ENCODE measurements around the gene INSC. TPM values are rescaled to one million over a fixed set of nuclear protein-coding genes. Genes with fewer than 3 reads are reported as not detected.

Gene INSC
- total RNA-seq, 6 experiments from 2014 or later: 0.15 to 0.44 (median 0.43) TPM; not detected in 3

DNA sequence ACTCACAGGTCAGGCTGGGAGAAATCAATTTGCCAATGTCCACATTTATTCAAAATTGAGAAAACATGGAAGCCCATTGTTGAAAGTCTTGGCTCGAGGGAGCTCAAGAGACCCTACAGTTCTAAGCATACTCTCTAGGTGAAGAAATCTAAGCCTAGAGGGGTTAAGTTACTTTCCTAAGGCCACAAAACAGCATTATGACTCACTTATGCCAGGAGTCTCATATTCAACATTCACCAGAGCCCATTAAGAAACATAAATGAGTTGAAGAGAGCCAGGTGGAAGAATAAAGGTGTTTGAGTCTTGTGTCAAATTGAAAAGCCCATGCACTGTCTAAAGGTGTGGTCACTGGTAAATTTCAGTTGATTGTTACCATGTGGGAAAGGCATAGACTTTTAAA, 108.1 kb downstream of the INSC start:
- WGBS (ENCODE audit: insufficient coverage, low coverage, low lambda C conversion rate, missing lambda C conversion rate): 82% methylated on average over 1 of the region's 1 CpG
- intact Hi-C loops (cut with DNase I): no loop called here
- no peak overlapping the region for H3K4me3 ChIP-seq

DNA sequence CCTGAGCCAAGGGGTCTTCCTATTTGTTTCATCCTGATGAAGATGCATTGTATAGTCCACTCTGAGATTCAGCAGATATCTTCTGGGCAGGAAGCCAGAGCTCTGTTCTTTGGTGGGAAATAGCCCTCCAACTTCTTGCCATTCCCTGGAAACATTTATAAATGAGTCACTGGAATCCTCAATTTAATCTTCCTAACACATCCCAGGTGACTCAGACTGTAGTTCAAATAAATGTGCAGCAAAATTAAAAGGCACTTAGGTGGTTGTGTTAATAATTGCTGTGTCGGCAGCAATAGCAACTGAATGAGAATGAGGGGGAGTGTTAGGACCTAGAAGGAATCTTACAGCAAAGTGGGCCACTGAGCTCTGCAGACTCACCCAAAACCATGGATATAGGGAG, 108.6 kb downstream of the INSC start:
- ATAC-seq: no peak

More for the DNA sequence above, 108.1 kb downstream of the INSC start:
- no peaks in the 10 kb centered on the region for H3K36me3 ChIP-seq
- H3K9me3 ChIP-seq: no peaks in the 10 kb centered on the region
- H3K4me1 ChIP-seq: no peaks in the 10 kb centered on the region
- no peak overlapping the region for H3K27ac ChIP-seq
- no peak for TF ChIP-seq POLR2A (IDR thresholded peaks at IDR 0.05)
- TF ChIP-seq, protein P1, sequence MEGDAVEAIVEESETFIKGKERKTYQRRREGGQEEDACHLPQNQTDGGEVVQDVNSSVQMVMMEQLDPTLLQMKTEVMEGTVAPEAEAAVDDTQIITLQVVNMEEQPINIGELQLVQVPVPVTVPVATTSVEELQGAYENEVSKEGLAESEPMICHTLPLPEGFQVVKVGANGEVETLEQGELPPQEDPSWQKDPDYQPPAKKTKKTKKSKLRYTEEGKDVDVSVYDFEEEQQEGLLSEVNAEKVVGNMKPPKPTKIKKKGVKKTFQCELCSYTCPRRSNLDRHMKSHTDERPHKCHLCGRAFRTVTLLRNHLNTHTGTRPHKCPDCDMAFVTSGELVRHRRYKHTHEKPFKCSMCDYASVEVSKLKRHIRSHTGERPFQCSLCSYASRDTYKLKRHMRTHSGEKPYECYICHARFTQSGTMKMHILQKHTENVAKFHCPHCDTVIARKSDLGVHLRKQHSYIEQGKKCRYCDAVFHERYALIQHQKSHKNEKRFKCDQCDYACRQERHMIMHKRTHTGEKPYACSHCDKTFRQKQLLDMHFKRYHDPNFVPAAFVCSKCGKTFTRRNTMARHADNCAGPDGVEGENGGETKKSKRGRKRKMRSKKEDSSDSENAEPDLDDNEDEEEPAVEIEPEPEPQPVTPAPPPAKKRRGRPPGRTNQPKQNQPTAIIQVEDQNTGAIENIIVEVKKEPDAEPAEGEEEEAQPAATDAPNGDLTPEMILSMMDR (IDR thresholded peaks at IDR 0.05): no peak
- ATAC-seq (no peak), DNase-seq (no peak)
- no peaks in the 10 kb centered on the region for H3K27me3 ChIP-seq

DNA sequence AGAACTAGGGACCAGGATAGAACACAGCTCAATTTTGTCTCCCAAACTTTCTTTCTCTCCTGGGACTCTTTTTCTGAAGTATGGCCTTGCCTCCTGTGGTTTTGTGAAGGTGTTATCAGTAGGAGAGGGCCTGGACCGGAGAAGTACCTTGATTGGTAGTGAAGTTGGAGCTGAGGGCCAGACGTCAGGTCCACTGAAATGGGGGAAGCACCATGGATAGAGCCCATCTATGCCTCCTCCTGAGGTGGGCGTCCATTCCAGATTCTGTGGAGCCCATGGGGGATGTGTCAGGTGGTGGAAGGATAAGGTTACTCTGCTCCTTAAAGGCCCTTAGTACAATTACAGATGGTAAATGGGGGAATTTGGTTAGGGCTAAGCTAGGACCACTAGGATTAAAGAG, 109.7 kb downstream of the INSC start:
- H3K27me3 ChIP-seq: no peaks in the 10 kb centered on the region
- no peaks in the 10 kb centered on the region for H3K9me3 ChIP-seq
- H3K27ac ChIP-seq: no peak overlapping the region
- DNase-seq (no peak), ATAC-seq (no peak)
- 74% methylated on average over 3 of the region's 3 CpGs for WGBS (ENCODE audit: insufficient coverage, low coverage, low lambda C conversion rate, missing lambda C conversion rate)
- H3K4me1 ChIP-seq: no peaks in the 10 kb centered on the region
- no peak overlapping the region for H3K4me3 ChIP-seq
- TF ChIP-seq, protein P1 (IDR thresholded peaks at IDR 0.05): no peak
- TF ChIP-seq POLR2A (IDR thresholded peaks at IDR 0.05): no peak
- intact Hi-C loops (cut with DNase I): no loop called here
- H3K36me3 ChIP-seq: no peaks in the 10 kb centered on the region

More for the DNA sequence above, 108.6 kb downstream of the INSC start:
- Histone ChIP-seq H3K36me3 (no peaks in the 10 kb centered on the region), H3K4me1 (no peaks in the 10 kb centered on the region), H3K27ac (no peak overlapping the region), H3K9me3 (no peaks in the 10 kb centered on the region), H3K27me3 (no peaks in the 10 kb centered on the region), H3K4me3 (no peak overlapping the region)
- DNase-seq: no peak
- no peak for TF ChIP-seq POLR2A (IDR thresholded peaks at IDR 0.05)
- TF ChIP-seq, protein P1 (IDR thresholded peaks at IDR 0.05): no peak
- intact Hi-C loops (cut with DNase I): no loop called here
- 86% methylated on average over 1 of the region's 1 CpG for WGBS (ENCODE audit: insufficient coverage, low coverage, low lambda C conversion rate, missing lambda C conversion rate)

DNA sequence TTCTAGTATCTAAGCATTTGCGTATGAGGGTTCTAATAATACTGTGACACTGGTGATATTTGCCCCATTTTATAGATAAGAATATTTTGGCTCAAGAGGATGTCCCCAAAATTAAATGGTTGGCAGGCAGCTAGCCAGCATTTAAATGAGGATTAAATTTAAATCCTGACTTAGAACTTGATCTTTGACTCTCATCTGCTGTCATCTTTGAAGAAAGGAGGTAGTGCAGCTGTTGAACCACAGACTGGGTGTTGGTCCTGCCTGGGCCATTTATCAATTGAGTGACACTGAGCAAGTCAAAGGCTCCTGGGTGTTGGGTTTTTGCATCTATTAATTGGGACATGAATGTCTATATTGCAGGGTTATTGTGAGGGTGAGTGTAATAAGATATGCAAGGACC, 112.3 kb downstream of the INSC start:
- WGBS (ENCODE audit: insufficient coverage, low coverage, low lambda C conversion rate, missing lambda C conversion rate): 70% methylated on average over 1 of the region's 1 CpG
- H3K27me3 ChIP-seq: no peaks in the 10 kb centered on the region
- intact Hi-C loops (cut with DNase I): no loop called here

More for the DNA sequence above, 112.3 kb downstream of the INSC start:
- Histone ChIP-seq H3K4me3 (no peak overlapping the region), H3K36me3 (no peaks in the 10 kb centered on the region), H3K9me3 (no peaks in the 10 kb centered on the region), H3K4me1 (no peaks in the 10 kb centered on the region), H3K27ac (no peak overlapping the region)
- DNase-seq (no peak), ATAC-seq (no peak)
- TF ChIP-seq POLR2A (IDR thresholded peaks at IDR 0.05): no peak
- TF ChIP-seq, protein P1 (IDR thresholded peaks at IDR 0.05): no peak
